Transverse colon (tissue), 4 donors: ENCODE results near the gene OPN3. TPM values are rescaled to one million over a fixed set of nuclear protein-coding genes. Genes with fewer than 3 reads are reported as not detected.

Experiments used
- DNase-seq: peaks from one replicate; pipeline ENCODE4 v3.0.0-alpha.2; 2019
- H3K27ac ChIP-seq, 4 donors: fragments of 200-600 bp; sonication (generic); 2 replicates each; pipeline ENCODE4 v1.5.1; 2016 to 2018; ENCODE audit warnings: inconsistent platforms in 4 of 4
- H3K27me3 ChIP-seq: fragments of 200-600 bp; sonication (generic); 2 replicates; pipeline ENCODE4 v1.5.1; 2017; ENCODE audit warnings: inconsistent platforms
- H3K36me3 ChIP-seq, 4 donors: fragments of 200-600 bp; sonication (generic); 2 replicates each; pipeline ENCODE4 v1.5.1; 2017 to 2019; ENCODE audit warnings: inconsistent platforms in 4 of 4
- H3K4me1 ChIP-seq, 4 donors: fragments of 200-600 bp; sonication (generic); 2 replicates each; pipeline ENCODE4 v1.5.1; 2017 to 2020; ENCODE audit warnings: inconsistent platforms in 4 of 4
- H3K4me3 ChIP-seq, 4 donors: fragments of 200-600 bp; sonication (generic); 1 replicate in 1 of 4; 2 replicates in 3 of 4; pipeline versions ENCODE4 v1.5.1 to v1.6.1; 2017 to 2019; ENCODE audit warnings: inconsistent platforms in 4 of 4
- H3K9me3 ChIP-seq, 2 donors: fragments of 200-600 bp; sonication (generic); 2 replicates each; pipeline ENCODE4 v1.5.1; 2017 to 2019; ENCODE audit warnings: inconsistent platforms in 2 of 2
- CTCF ChIP-seq, 5 experiments: fragments of 200-600 bp in 3 of 5; fragments of 450-650 bp in 2 of 5; sonication (generic) in 3 of 5; IDR thresholded peaks; 1 replicate in 2 of 5; 2 replicates in 3 of 5; pipeline ENCODE4 v1.5.1; 2016 to 2017; ENCODE audit warnings: antibody characterized with exemption in 5 of 5, inconsistent platforms in 3 of 5, mild to moderate bottlenecking in 2 of 5, moderate library complexity in 1 of 5
- EP300 ChIP-seq: sonication (generic); formaldehyde crosslinking; IDR thresholded peaks from one replicate; pipeline ENCODE4 v1.6.1; 2017; ENCODE audit warnings: antibody characterized with exemption, low read depth
- POLR2A ChIP-seq: fragments of 450-650 bp; IDR thresholded peaks from one replicate; pipeline ENCODE4 v1.6.1; 2016; ENCODE audit warnings: antibody characterized with exemption, mild to moderate bottlenecking, moderate library complexity
- POLR2AphosphoS5 ChIP-seq, 3 donors: sonication (generic); formaldehyde crosslinking; IDR thresholded peaks; one replicate each; pipeline ENCODE4 v1.6.1; 2016; ENCODE audit warnings: antibody characterized with exemption in 3 of 3
- WGBS, 2 donors: methylation state at CpG; one replicate each; pipeline ENCODE4 v1.1.5; 2018; ENCODE audit warnings: low coverage in 1 of 2; 5-methylcytosine and 5-hydroxymethylcytosine counted together
- in situ Hi-C, 4 donors: fragments of 200-750 bp; cut with MboI; loops; one replicate each; pipeline versions ENCODE4 v1.15.0 to v1.15.1; 2017; ENCODE audit warnings: low sequenced_read_pairs in 3 of 4, low pct_ligation_motif_present in 1 of 4, low pct_unique_long_range_greater_than_20kb in 1 of 4
- intact Hi-C: fragments of 100-400 bp; cut with DNase I; formaldehyde crosslinking; loops from one replicate; pipeline ENCODE4 v1.15.1; 2023; ENCODE audit warnings: low total_unique reads
- total RNA-seq, 4 donors: library from RNA; depleted of rRNA; stranded (reverse); fragments of >200 nt; gene quantifications; one replicate each; pipeline ENCODE4 v1.1.0, GENCODE V29; 2016

OPN3 gene
- total RNA-seq, 4 donors from 2014 or later: 23.5 to 107 (median 49.3) TPM

GRCh38 chr1:241586905-241587512, 53.2 kb downstream of the OPN3 start:
- no peaks in the 10 kb centered on the region for H3K36me3 ChIP-seq
- 82 to 89% methylated on average over 4 to 14 of the region's 14 CpGs for WGBS, 2 donors

GRCh38 chr1:241582921-241583321, 57.2 kb downstream of the OPN3 start:
- Histone ChIP-seq H3K36me3 (no peaks in the 10 kb centered on the region), H3K4me3 (no peak overlapping the region), H3K9me3 (no peaks in the 10 kb centered on the region), H3K27me3 (no peaks in the 10 kb centered on the region), H3K27ac (no peak overlapping the region), H3K4me1 (no peaks in the 10 kb centered on the region)
- no peak for DNase-seq
- WGBS, 2 donors: 100% methylated on average over 1 of the region's 1 CpG; no CpG with 5 or more reads in 1 of the 2 donors
- in situ Hi-C loops: no loop called here
- TF ChIP-seq POLR2A: no peak
- TF ChIP-seq POLR2AphosphoS5 (IDR thresholded peaks at IDR 0.05): no peak
- no peak for TF ChIP-seq EP300
- no peak for TF ChIP-seq CTCF (IDR thresholded peaks at IDR 0.05)
- intact Hi-C loops: no loop called here

More at GRCh38 chr1:241586905-241587512, 53.2 kb downstream of the OPN3 start:
- intact Hi-C loops (no loop called here), in situ Hi-C loops (no loop called here)
- H3K27me3 ChIP-seq: no peaks in the 10 kb centered on the region
- H3K4me1 ChIP-seq: peaks cover 0 to 3% (median 0%) of the 10 kb centered on the region in 4 donors
- H3K9me3 ChIP-seq: no peaks in the 10 kb centered on the region
- H3K27ac ChIP-seq: no peak overlapping the region
- TF ChIP-seq CTCF (IDR thresholded peaks at IDR 0.05): no peak
- TF ChIP-seq POLR2AphosphoS5 (IDR thresholded peaks at IDR 0.05): no peak
- H3K4me3 ChIP-seq: no peak overlapping the region
- no peak for DNase-seq

GRCh38 chr1:241579434-241579833, 60.7 kb downstream of the OPN3 start:
- TF ChIP-seq CTCF (IDR thresholded peaks at IDR 0.05) (no peak), POLR2A (no peak), POLR2AphosphoS5 (IDR thresholded peaks at IDR 0.05) (no peak), EP300 (no peak)
- Histone ChIP-seq H3K27me3 (no peaks in the 10 kb centered on the region), H3K27ac (no peak overlapping the region), H3K36me3 (no peaks in the 10 kb centered on the region), H3K4me3 (no peak overlapping the region), H3K9me3 (peaks cover 0 to 6% of the 10 kb centered on the region in 2 donors), H3K4me1 (no peaks in the 10 kb centered on the region)
- in situ Hi-C loops (no loop called here), intact Hi-C loops (no loop called here)
- WGBS, 2 donors: 60 to 75% methylated on average over 1 to 4 of the region's 4 CpGs
- no peak for DNase-seq

GRCh38 chr1:241574154-241574553, 66.0 kb downstream of the OPN3 start:
- in situ Hi-C loops: no loop called here
- H3K27me3 ChIP-seq: no peaks in the 10 kb centered on the region
- TF ChIP-seq POLR2A (no peak), EP300 (no peak), CTCF (IDR thresholded peaks at IDR 0.05) (no peak)
- no peaks in the 10 kb centered on the region for H3K36me3 ChIP-seq
- no peak overlapping the region for H3K27ac ChIP-seq
- intact Hi-C loops: no loop called here
- H3K9me3 ChIP-seq: peaks cover 0 to 6% of the 10 kb centered on the region in 2 donors
- H3K4me3 ChIP-seq: no peak overlapping the region
- H3K4me1 ChIP-seq: no peaks in the 10 kb centered on the region
- DNase-seq: no peak
